IMR-90 (cell line): ENCODE data around the gene HSP90AA1. TPM values are rescaled to one million over a fixed set of nuclear protein-coding genes. Genes with fewer than 3 reads are reported as not detected.
"Not testable (repeated sequence)": the region's sequence is repeated elsewhere in the genome, so short reads cannot be mapped to it uniquely, and the experiment has no call there.

Experiments used
- ATAC-seq: fragments of 200-7000 bp; cut with Tn5 transposase; 2 replicates; pipeline ENCODE4 v1.9.1; 2020; ENCODE audit warnings: low read depth, mild to moderate bottlenecking, moderate library complexity
- BruUV-seq: library from RNA; stranded (reverse); fragments of 400-500 nt; replicated peaks from 2 replicates; lab custom pipeline; 2021; lab: Mats Ljungman, UMichigan
- CTCF ChIA-PET: fragments of 300-600 bp; formaldehyde crosslinking; extraction: SDS; loops from one replicate; lab custom pipeline; 2021; ENCODE audit warnings: antibody characterized with exemption; lab: Yijun Ruan, JAX
- POLR2A ChIA-PET: fragments of 300-600 bp; sonication (Branson Sonifier 250); formaldehyde crosslinking; loops from one replicate; lab custom pipeline; 2022; ENCODE audit warnings: antibody characterized with exemption; ENCODE audit not compliant: unreplicated experiment; lab: Charles Lee
- DNase-seq: peaks from one replicate; pipeline ENCODE4 v3.0.0; 2013
- H2AFZ ChIP-seq: replicated peaks from 2 replicates; pipeline ENCODE3; 2013; ENCODE audit warnings: low read length, mild to moderate bottlenecking; ENCODE audit not compliant: poor library complexity
- H2AK5ac ChIP-seq: 2 replicates; pipeline ENCODE4 v1.6.1; 2013; ENCODE audit warnings: low read depth, low read length, inconsistent platforms
- H2AK9ac ChIP-seq: replicated peaks from 2 replicates; pipeline ENCODE3; 2013; ENCODE audit warnings: mild to moderate bottlenecking, low read depth, low read length, moderate library complexity; ENCODE audit not compliant: poor library complexity
- H2BK120ac ChIP-seq: 2 replicates; pipeline ENCODE4 v1.6.1; 2013; ENCODE audit warnings: low read depth, low read length, inconsistent platforms
- H2BK15ac ChIP-seq: 3 replicates; pipeline ENCODE4 v1.6.1; 2013; ENCODE audit warnings: low read depth, low read length, inconsistent platforms
- H2BK20ac ChIP-seq: 2 replicates; pipeline ENCODE4 v1.6.1; 2013; ENCODE audit warnings: low read depth, mild to moderate bottlenecking, inconsistent platforms, low read length, moderate library complexity
- H2BK5ac ChIP-seq: 2 replicates; pipeline ENCODE4 v1.6.1; 2013; ENCODE audit warnings: mild to moderate bottlenecking, low read depth, low read length, inconsistent platforms; ENCODE audit not compliant: poor library complexity, severe bottlenecking
- H3K14ac ChIP-seq: replicated peaks from 2 replicates; pipeline ENCODE4 v1.6.1; 2013; ENCODE audit warnings: low read depth, low read length, inconsistent platforms
- H3K18ac ChIP-seq: 2 replicates; pipeline ENCODE4 v1.6.1; 2013; ENCODE audit warnings: low read depth, low read length, control low read depth
- H3K23ac ChIP-seq: 2 replicates; pipeline ENCODE4 v1.6.1; 2013; ENCODE audit warnings: low read depth, low read length, inconsistent platforms
- H3K27ac ChIP-seq: 2 replicates; pipeline ENCODE4 v1.5.1; 2013; ENCODE audit warnings: mild to moderate bottlenecking, control low read depth, low read length; ENCODE audit not compliant: insufficient read depth
- H3K27me3 ChIP-seq: 2 replicates; pipeline ENCODE4 v1.6.1; 2013; ENCODE audit warnings: low read length; ENCODE audit not compliant: control insufficient read depth, insufficient read depth
- H3K36me3 ChIP-seq: 2 replicates; pipeline ENCODE4 v1.6.1; 2013; ENCODE audit warnings: low read length, mixed read lengths; ENCODE audit not compliant: control insufficient read depth, insufficient read depth
- H3K4ac ChIP-seq: 2 replicates; pipeline ENCODE4 v1.6.1; 2013; ENCODE audit warnings: low read depth, low read length, inconsistent platforms
- H3K4me1 ChIP-seq: 2 replicates; pipeline ENCODE4 v1.6.1; 2013; ENCODE audit warnings: low read length, mixed read lengths; ENCODE audit not compliant: control insufficient read depth, insufficient read depth
- H3K4me2 ChIP-seq: 2 replicates; pipeline ENCODE4 v1.6.1; 2013; ENCODE audit warnings: low read depth, mild to moderate bottlenecking, control low read depth, low read length, moderate library complexity
- H3K4me3 ChIP-seq: 2 replicates; pipeline ENCODE4 v1.5.1; 2013; ENCODE audit warnings: low read depth, mild to moderate bottlenecking, control low read depth, low read length, moderate library complexity; ENCODE audit not compliant: insufficient read depth
- H3K56ac ChIP-seq: 2 replicates; pipeline ENCODE4 v1.6.1; 2013; ENCODE audit warnings: low read length, inconsistent platforms; ENCODE audit not compliant: insufficient read depth; ENCODE audit errors: extremely low read depth
- H3K79me1 ChIP-seq, 2 experiments: 2 replicates each; pipeline ENCODE4 v1.6.1; 2013; ENCODE audit warnings: low read length in 2 of 2, inconsistent platforms in 1 of 2, low read depth in 1 of 2
- H3K9ac ChIP-seq: 2 replicates; pipeline ENCODE4 v1.6.1; 2013; ENCODE audit warnings: low read depth, low read length, control low read depth
- H3K9me1 ChIP-seq: 2 replicates; pipeline ENCODE4 v1.6.1; 2013; ENCODE audit warnings: low read length, inconsistent platforms; ENCODE audit not compliant: insufficient read depth
- H3K9me3 ChIP-seq: 2 replicates; pipeline ENCODE4 v1.6.1; 2013; ENCODE audit warnings: low read length; ENCODE audit not compliant: control insufficient read depth, insufficient read depth
- H4K20me1 ChIP-seq: 2 replicates; pipeline ENCODE4 v1.6.1; 2013; ENCODE audit warnings: low read length, inconsistent platforms; ENCODE audit not compliant: insufficient read depth
- H4K5ac ChIP-seq: 2 replicates; pipeline ENCODE4 v1.6.1; 2013; ENCODE audit warnings: mild to moderate bottlenecking, low read depth, low read length, control low read depth
- H4K8ac ChIP-seq, 2 experiments: 2 replicates each; pipeline ENCODE4 v1.6.1; 2013; ENCODE audit warnings: low read depth in 2 of 2, low read length in 2 of 2, control low read depth in 1 of 2, inconsistent platforms in 1 of 2
- H4K91ac ChIP-seq: 2 replicates; pipeline ENCODE4 v1.6.1; 2013; ENCODE audit warnings: low read depth, low read length, inconsistent platforms; ENCODE audit not compliant: insufficient read depth
- WGBS, 2 experiments: methylation state at CpG; one replicate each; pipeline versions ENCODE4 v1.1.5 to v1.1.7; 2013; ENCODE audit warnings: missing lambda C conversion rate in 2 of 2; ENCODE audit not compliant: insufficient read length in 1 of 2; ENCODE audit errors: extremely low coverage in 2 of 2; 5-methylcytosine and 5-hydroxymethylcytosine counted together
- dilution Hi-C: fragments of 300-500 bp; cut with HindIII; formaldehyde crosslinking; loops from one replicate; pipeline ENCODE4 v1.14.3; 2018; ENCODE audit warnings: low sequenced_read_pairs; ENCODE audit not compliant: unreplicated experiment
- in situ Hi-C: fragments of 300-500 bp; cut with MboI; formaldehyde crosslinking; loops from 3 replicates; pipeline ENCODE4 v1.14.3; 2019; ENCODE audit warnings: low sequenced_read_pairs, inconsistent platforms, mixed read lengths
- intact Hi-C: fragments of 100-400 bp; cut with micrococcal nuclease; formaldehyde crosslinking; loops from 2 replicates; pipeline ENCODE4 v1.10.0; 2022
- polyA plus RNA-seq, 3 experiments: library from polyadenylated mRNA; depleted of rRNA; stranded (reverse); fragments of >200 nt; gene quantifications; 2 replicates each; pipeline ENCODE4 v1.2.3, GENCODE V29; 2012; ENCODE audit warnings: low replicate concordance in 1 of 3
- total RNA-seq: library from RNA; depleted of rRNA; stranded (reverse); fragments of >200 nt; gene quantifications from 2 replicates; pipeline ENCODE4 v1.2.3, GENCODE V29; 2012

Gene HSP90AA1
- total and polyA plus RNA-seq, 2 of the 4 experiments (the other 2 are of a cell fraction): 535 to 578 TPM

GRCh38 chr14:102064590-102064989 lies 22.3 kb downstream of the HSP90AA1 start:
- ATAC-seq, H4K91ac ChIP-seq, H2BK20ac ChIP-seq, H3K4me2 ChIP-seq, CTCF ChIA-PET, H3K14ac ChIP-seq, H3K4me1 ChIP-seq, H3K9ac ChIP-seq, intact Hi-C loops, H3K79me1 ChIP-seq, H3K9me1 ChIP-seq, H4K20me1 ChIP-seq, H3K18ac ChIP-seq, H4K8ac ChIP-seq, H2BK5ac ChIP-seq, POLR2A ChIA-PET, BruUV-seq, H4K5ac ChIP-seq, H3K27ac ChIP-seq, H2AK5ac ChIP-seq, H3K36me3 ChIP-seq, H2BK15ac ChIP-seq, H3K56ac ChIP-seq, H3K4me3 ChIP-seq, DNase-seq, H3K9me3 ChIP-seq, H3K27me3 ChIP-seq, H2BK120ac ChIP-seq, H3K4ac ChIP-seq, H2AFZ ChIP-seq, in situ Hi-C loops, H3K23ac ChIP-seq, dilution Hi-C loops, H2AK9ac ChIP-seq: not testable (repeated sequence)
- WGBS, 2 experiments: no CpG with 5 or more reads among the region's 8 CpGs
